ENCODE data around the gene ZDHHC8.

Gene ZDHHC8

GRCh38 chr22:20170170-20170569 lies 38.6 kb downstream of the ZDHHC8 start:
- TF ChIP-seq REST (IDR thresholded peaks at IDR 0.05; ENCODE audit: insufficient replicate concordance, low read depth), result no peak
- TF ChIP-seq GABPA (IDR thresholded peaks at IDR 0.05; ENCODE audit: low read depth), result no peak
- no peak for TF ChIP-seq SPI1 (IDR thresholded peaks at IDR 0.05; ENCODE audit: borderline replicate concordance, low read depth)
- no peak for TF ChIP-seq POLR2AphosphoS5 (IDR thresholded peaks at IDR 0.05; ENCODE audit: low read depth)
- TF ChIP-seq CTCF (IDR thresholded peaks at IDR 0.05; ENCODE audit: insufficient read depth, low read length), result no peak
- Histone ChIP-seq H3K27me3 (ENCODE audit: insufficient read depth, poor library complexity, severe bottlenecking) (no peaks in the 10 kb centered on the region), H3K27ac (replicated peaks) (no peak overlapping the region), H3K4me3 (replicated peaks; ENCODE audit: insufficient read depth, low read length) (no peak overlapping the region)
- DNase-seq (ENCODE audit: low read depth in 1 of 2, low spot score in 1 of 2), result no peak

- no peak for DNase-seq (ENCODE audit: low read depth in 1 of 2, low spot score in 1 of 2)
- no peak for TF ChIP-seq POLR2AphosphoS5 (IDR thresholded peaks at IDR 0.05; ENCODE audit: low read depth)
- TF ChIP-seq CTCF (IDR thresholded peaks at IDR 0.05; ENCODE audit: insufficient read depth, low read length), result no peak
- no peak for TF ChIP-seq SPI1 (IDR thresholded peaks at IDR 0.05; ENCODE audit: borderline replicate concordance, low read depth)
- TF ChIP-seq REST (IDR thresholded peaks at IDR 0.05; ENCODE audit: insufficient replicate concordance, low read depth), result no peak
- TF ChIP-seq GABPA (IDR thresholded peaks at IDR 0.05; ENCODE audit: low read depth), result no peak
- H3K27me3 ChIP-seq (ENCODE audit: insufficient read depth, poor library complexity, severe bottlenecking), result no peaks in the 10 kb centered on the region
- H3K4me3 ChIP-seq (replicated peaks; ENCODE audit: insufficient read depth, low read length), result no peak overlapping the region
- H3K27ac ChIP-seq (replicated peaks), result no peak overlapping the region
Observed at GRCh38 chr22:20171288-20172140, 39.9 kb downstream of the ZDHHC8 start.

GRCh38 chr22:20172141-20172613 lies 40.6 kb downstream of the ZDHHC8 start:
- DNase-seq (ENCODE audit: low read depth in 1 of 2, low spot score in 1 of 2), result no peak
- TF ChIP-seq SPI1 (IDR thresholded peaks at IDR 0.05; ENCODE audit: borderline replicate concordance, low read depth), result no peak
- no peak for TF ChIP-seq POLR2AphosphoS5 (IDR thresholded peaks at IDR 0.05; ENCODE audit: low read depth)
- TF ChIP-seq REST (IDR thresholded peaks at IDR 0.05; ENCODE audit: insufficient replicate concordance, low read depth), result no peak
- TF ChIP-seq CTCF (IDR thresholded peaks at IDR 0.05; ENCODE audit: insufficient read depth, low read length), result no peak
- TF ChIP-seq GABPA (IDR thresholded peaks at IDR 0.05; ENCODE audit: low read depth), result no peak
- Histone ChIP-seq H3K4me3 (replicated peaks; ENCODE audit: insufficient read depth, low read length) (no peak overlapping the region), H3K27ac (replicated peaks) (no peak overlapping the region), H3K27me3 (ENCODE audit: insufficient read depth, poor library complexity, severe bottlenecking) (no peaks in the 10 kb centered on the region)

Data from HL-60 (cell line).